Peyer's patch (tissue), 4 donors: ENCODE measurements around the gene ALDH3B1. TPM values are rescaled to one million over a fixed set of nuclear protein-coding genes. Genes with fewer than 3 reads are reported as not detected.

ENCODE experiments used
- DNase-seq, 3 donors: peaks; one replicate each; pipeline ENCODE4 v3.0.0-alpha.2; 2017 to 2019
- H3K27ac ChIP-seq, 4 donors: fragments of 200-600 bp; sonication (generic); one replicate each; pipeline ENCODE4 v1.5.1; 2016 to 2019
- H3K27me3 ChIP-seq, 2 donors: fragments of 200-600 bp; sonication (generic); one replicate each; pipeline ENCODE4 v1.5.1; 2019
- H3K36me3 ChIP-seq, 3 donors: fragments of 200-600 bp; sonication (generic); one replicate each; pipeline ENCODE4 v1.5.1; 2016 to 2019
- H3K4me1 ChIP-seq, 4 donors: fragments of 200-600 bp; sonication (generic); one replicate each; pipeline ENCODE4 v1.5.1; 2016 to 2019
- H3K4me3 ChIP-seq, 4 donors: fragments of 200-600 bp; sonication (generic); 1 replicate in 3 of 4; 2 replicates in 1 of 4; pipeline ENCODE4 v1.5.1; 2016 to 2019; ENCODE audit warnings: mild to moderate bottlenecking in 1 of 4
- H3K9me3 ChIP-seq, 4 donors: fragments of 200-600 bp; sonication (generic); one replicate each; pipeline ENCODE4 v1.5.1; 2016 to 2019; ENCODE audit warnings: mild to moderate bottlenecking in 1 of 4
- CTCF ChIP-seq, 6 experiments: fragments of 450-650 bp in 4 of 6; fragments of 200-600 bp in 2 of 6; sonication (generic) in 1 of 6; IDR thresholded peaks; one replicate each; pipeline ENCODE4 v1.5.1; 2017 to 2019; ENCODE audit warnings: antibody characterized with exemption in 6 of 6, mild to moderate bottlenecking in 3 of 6, moderate library complexity in 1 of 6
- POLR2A ChIP-seq, 2 donors: fragments of 450-650 bp; IDR thresholded peaks; one replicate each; pipeline ENCODE4 v1.5.1; 2017; ENCODE audit warnings: antibody characterized with exemption in 2 of 2, mild to moderate bottlenecking in 2 of 2, moderate library complexity in 2 of 2
- total RNA-seq, 4 donors: library from RNA; depleted of rRNA; stranded (reverse); fragments of >200 nt; gene quantifications; one replicate each; pipeline ENCODE4 v1.1.0, GENCODE V29; 2016

Gene ALDH3B1
- total RNA-seq, 4 donors from 2014 or later = 14.9 to 53.5 (median 37.0) TPM

DNA sequence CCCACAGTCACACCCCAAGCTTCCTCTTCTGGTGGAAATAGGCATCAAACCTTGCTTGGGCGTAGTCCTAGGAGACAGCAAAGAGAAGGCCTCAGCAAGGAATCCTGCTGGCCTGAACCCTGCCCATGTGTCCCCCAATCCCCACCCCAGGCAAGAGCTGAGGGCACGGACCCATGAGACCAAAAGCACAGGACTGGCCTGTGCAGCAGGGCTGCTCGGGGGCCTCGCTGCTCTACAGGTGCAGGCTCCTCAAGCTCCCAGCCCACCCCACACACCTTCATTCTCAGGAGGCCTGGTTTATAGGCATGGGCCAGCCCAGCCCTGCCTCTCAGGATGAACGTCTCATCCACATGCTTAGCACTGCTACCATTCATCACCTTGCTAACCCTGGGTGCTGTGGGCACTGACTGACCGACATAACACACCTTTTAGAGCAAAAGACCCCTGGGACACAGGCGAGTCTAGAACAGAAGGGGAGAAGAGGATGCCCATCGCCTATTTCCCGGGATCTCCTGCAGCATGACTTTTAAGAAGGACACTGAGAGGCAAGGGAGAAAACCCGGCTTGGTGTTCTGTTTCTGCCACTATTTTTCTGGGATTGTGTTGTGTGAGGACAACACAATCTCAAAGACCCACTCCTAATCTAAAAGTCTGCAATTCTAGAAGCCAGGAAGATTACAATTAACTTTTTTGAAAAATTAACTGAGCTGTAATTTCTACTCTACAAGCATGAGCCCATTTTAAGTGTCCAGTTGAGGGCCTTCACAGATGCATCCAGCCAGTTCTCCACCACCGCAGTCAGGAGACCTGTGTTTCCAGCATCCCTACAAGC, 44.1 kb downstream of the ALDH3B1 start:
- Histone ChIP-seq H3K4me1 (no peaks in the 10 kb centered on the region), H3K36me3 (peaks cover 0 to 56% (median 0%) of the 10 kb centered on the region in 3 donors), H3K27ac (no peak overlapping the region), H3K27me3 (no peaks in the 10 kb centered on the region), H3K9me3 (no peaks in the 10 kb centered on the region), H3K4me3 (no peak overlapping the region)
- TF ChIP-seq POLR2A (IDR thresholded peaks at IDR 0.05) (no peak), CTCF (IDR thresholded peaks at IDR 0.05) (no peak)
- no peak for DNase-seq

DNA sequence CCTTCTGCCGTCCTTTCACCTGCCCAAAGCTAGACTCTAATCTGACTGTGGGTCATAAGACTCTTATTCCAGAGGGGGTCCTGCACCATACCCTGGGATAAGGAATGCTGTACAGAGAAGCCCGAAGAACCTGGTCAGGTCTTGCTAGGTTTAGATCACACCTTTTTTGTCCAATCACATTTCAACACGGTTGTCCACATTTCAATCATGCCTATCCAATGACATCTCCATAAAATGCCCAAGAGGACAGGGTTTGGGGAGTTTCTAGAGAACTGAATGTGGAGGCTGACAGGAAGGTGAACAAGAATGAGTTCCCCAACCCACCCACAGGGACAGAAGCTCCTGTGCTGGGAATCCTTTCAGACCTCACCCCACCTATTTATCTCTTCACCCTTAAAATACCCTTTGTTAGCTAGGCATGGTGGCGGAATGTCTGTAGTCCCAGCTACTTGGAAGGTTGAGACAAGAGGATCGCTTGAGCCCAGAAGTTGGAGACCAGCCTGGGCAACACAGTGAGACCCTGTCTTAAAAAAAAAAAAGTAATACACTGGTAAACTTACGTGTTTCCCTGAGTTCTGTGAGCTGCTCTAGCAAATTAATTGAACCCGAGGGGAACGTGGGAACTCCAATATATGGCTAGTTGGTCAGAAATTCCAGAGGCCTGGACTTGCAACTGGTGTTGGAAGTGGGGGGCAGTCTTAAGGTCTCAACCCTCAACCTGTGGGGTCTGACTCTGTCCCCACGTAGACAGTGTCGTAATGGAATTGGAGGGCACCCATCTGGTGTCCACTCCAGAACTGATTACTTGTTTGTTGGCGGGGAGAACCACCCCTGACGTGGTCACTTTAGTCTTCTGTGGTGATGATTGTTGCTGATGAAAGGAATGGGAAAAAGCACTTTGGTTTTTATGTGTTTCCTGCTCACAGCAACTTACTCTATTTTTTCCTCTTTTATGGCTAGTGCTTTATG, 46.5 kb downstream of the ALDH3B1 start:
- Histone ChIP-seq H3K9me3 (no peaks in the 10 kb centered on the region), H3K4me1 (no peaks in the 10 kb centered on the region), H3K36me3 (peaks cover 0 to 51% (median 0%) of the 10 kb centered on the region in 3 donors), H3K27me3 (no peaks in the 10 kb centered on the region), H3K27ac (no peak overlapping the region), H3K4me3 (no peak overlapping the region)
- DNase-seq = no peak
- TF ChIP-seq POLR2A (IDR thresholded peaks at IDR 0.05) (no peak), CTCF (IDR thresholded peaks at IDR 0.05) (no peak)

- TF ChIP-seq POLR2A (IDR thresholded peaks at IDR 0.05) (no peak), CTCF (IDR thresholded peaks at IDR 0.05) (no peak)
- H3K4me3 ChIP-seq = no peak overlapping the region
- peak in 1 of 3 donors; percentile 32 for DNase-seq
- no peaks in the 10 kb centered on the region for H3K27me3 ChIP-seq
- no peaks in the 10 kb centered on the region for H3K9me3 ChIP-seq
- no peak overlapping the region for H3K27ac ChIP-seq
- no peaks in the 10 kb centered on the region for H3K4me1 ChIP-seq
- peaks cover 0 to 51% (median 0%) of the 10 kb centered on the region in 3 donors for H3K36me3 ChIP-seq
Measured at GRCh38 chr11:68057807-68058206, 47.7 kb downstream of the ALDH3B1 start.

DNA sequence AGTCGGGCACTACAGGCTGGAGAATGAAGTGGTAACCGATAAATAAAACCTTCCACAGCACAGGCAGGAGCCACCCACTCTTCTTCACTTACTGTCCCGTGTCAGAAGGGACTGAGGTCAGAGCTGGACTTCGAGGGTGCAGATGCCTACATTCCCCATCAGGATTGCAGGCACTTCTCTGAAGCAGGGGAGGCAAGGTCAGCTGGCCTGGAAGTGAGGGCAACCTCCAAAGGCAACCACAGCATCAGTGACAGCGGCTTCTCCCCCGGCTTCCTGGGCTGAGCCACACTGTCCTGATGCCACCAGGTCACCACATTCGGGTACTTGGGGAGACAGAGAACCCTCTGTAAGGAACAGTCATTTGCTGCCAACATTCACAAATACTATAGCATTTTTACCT, 51.4 kb downstream of the ALDH3B1 start:
- H3K4me1 ChIP-seq = no peaks in the 10 kb centered on the region
- H3K36me3 ChIP-seq = peaks cover 0 to 81% (median 0%) of the 10 kb centered on the region in 3 donors
- no peaks in the 10 kb centered on the region for H3K9me3 ChIP-seq
- TF ChIP-seq CTCF (IDR thresholded peaks at IDR 0.05) (no peak), POLR2A (IDR thresholded peaks at IDR 0.05) (no peak)
- H3K4me3 ChIP-seq = no peak overlapping the region
- no peaks in the 10 kb centered on the region for H3K27me3 ChIP-seq
- DNase-seq = no peak
- no peak overlapping the region for H3K27ac ChIP-seq

- no peak overlapping the region for H3K4me3 ChIP-seq
- H3K27me3 ChIP-seq = no peaks in the 10 kb centered on the region
- DNase-seq = no peak
- no peak overlapping the region for H3K27ac ChIP-seq
- H3K36me3 ChIP-seq = peaks cover 0 to 97% (median 0%) of the 10 kb centered on the region in 3 donors
- TF ChIP-seq CTCF (IDR thresholded peaks at IDR 0.05) (no peak), POLR2A (IDR thresholded peaks at IDR 0.05) (no peak)
- no peaks in the 10 kb centered on the region for H3K9me3 ChIP-seq
- H3K4me1 ChIP-seq = no peaks in the 10 kb centered on the region
Measured at GRCh38 chr11:68064926-68065325, 54.8 kb downstream of the ALDH3B1 start.
